Ishikawa (cell line): ENCODE results near the gene ALKBH8.

Experiments
- CEBPB ChIP-seq: IDR thresholded peaks from 2 replicates; pipeline ENCODE4 v1.6.1; 2012
- CREB1 ChIP-seq: IDR thresholded peaks from 2 replicates; pipeline ENCODE4 v1.6.1; 2012; ENCODE audit warnings: low read depth
- EGR1 ChIP-seq: IDR thresholded peaks from 2 replicates; pipeline ENCODE4 v1.6.1; 2012
- EP300 ChIP-seq: IDR thresholded peaks from 2 replicates; pipeline ENCODE4 v1.6.1; 2012; ENCODE audit warnings: borderline replicate concordance
- FOXM1 ChIP-seq: IDR thresholded peaks from 2 replicates; pipeline ENCODE4 v1.6.1; 2012; ENCODE audit warnings: low read depth, borderline replicate concordance
- NFIC ChIP-seq: IDR thresholded peaks from 2 replicates; pipeline ENCODE4 v1.6.1; 2012
- RAD21 ChIP-seq: IDR thresholded peaks from 2 replicates; pipeline ENCODE4 v1.6.1; 2012; ENCODE audit warnings: low read depth
- REST ChIP-seq: IDR thresholded peaks from 2 replicates; pipeline ENCODE4 v1.6.1; 2012; ENCODE audit warnings: low read depth, mild to moderate bottlenecking
- TAF1 ChIP-seq: IDR thresholded peaks from 2 replicates; pipeline ENCODE4 v1.6.1; 2012; ENCODE audit warnings: low read depth, mild to moderate bottlenecking
- TCF12 ChIP-seq: IDR thresholded peaks from 2 replicates; pipeline ENCODE4 v1.6.1; 2012; ENCODE audit warnings: low read depth
- TEAD4 ChIP-seq: IDR thresholded peaks from 2 replicates; pipeline ENCODE4 v1.6.1; 2012
- YY1 ChIP-seq: IDR thresholded peaks from 2 replicates; pipeline ENCODE4 v1.6.1; 2012; ENCODE audit warnings: low read depth
- ZBTB7A ChIP-seq: IDR thresholded peaks from 2 replicates; pipeline ENCODE4 v1.6.1; 2012; ENCODE audit warnings: low read depth
- TF ChIP-seq, protein P1 (sequence below): IDR thresholded peaks from 2 replicates; pipeline ENCODE4 v1.6.1; 2012
- TF ChIP-seq, protein P2 (sequence below): IDR thresholded peaks from 2 replicates; pipeline ENCODE4 v1.6.1; 2012

The ALKBH8 gene

DNA sequence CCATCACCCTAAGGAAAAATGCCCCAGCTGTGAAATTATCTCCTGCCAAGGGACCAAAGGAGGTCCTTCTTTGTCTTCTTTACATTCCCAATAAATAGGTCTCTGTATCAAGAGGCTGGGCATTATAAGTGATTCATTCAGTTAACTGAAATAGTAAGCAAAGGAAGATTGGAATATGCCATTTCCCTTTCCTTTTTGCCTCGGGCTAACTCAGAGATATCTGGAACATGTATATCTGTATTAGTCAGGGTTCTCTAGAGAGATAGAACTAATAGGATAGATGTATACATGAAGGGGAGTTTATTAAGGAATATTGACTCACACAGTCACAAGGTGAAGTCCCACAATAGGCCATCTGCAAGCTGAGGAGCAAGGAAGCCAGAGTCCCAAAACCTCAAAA is 92.6 kb downstream of the ALKBH8 start:
- no peak for TF ChIP-seq FOXM1
- no peak for TF ChIP-seq TAF1
- TF ChIP-seq TCF12 = no peak
- TF ChIP-seq, protein P1, sequence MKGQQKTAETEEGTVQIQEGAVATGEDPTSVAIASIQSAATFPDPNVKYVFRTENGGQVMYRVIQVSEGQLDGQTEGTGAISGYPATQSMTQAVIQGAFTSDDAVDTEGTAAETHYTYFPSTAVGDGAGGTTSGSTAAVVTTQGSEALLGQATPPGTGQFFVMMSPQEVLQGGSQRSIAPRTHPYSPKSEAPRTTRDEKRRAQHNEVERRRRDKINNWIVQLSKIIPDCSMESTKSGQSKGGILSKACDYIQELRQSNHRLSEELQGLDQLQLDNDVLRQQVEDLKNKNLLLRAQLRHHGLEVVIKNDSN = no peak
- no peak for TF ChIP-seq TEAD4
- TF ChIP-seq YY1 = no peak
- no peak for TF ChIP-seq CEBPB
- TF ChIP-seq REST = no peak
- TF ChIP-seq RAD21 = no peak
- no peak for TF ChIP-seq EGR1
- TF ChIP-seq CREB1 = no peak
- no peak for TF ChIP-seq EP300
- TF ChIP-seq ZBTB7A = no peak
- TF ChIP-seq, protein P2, sequence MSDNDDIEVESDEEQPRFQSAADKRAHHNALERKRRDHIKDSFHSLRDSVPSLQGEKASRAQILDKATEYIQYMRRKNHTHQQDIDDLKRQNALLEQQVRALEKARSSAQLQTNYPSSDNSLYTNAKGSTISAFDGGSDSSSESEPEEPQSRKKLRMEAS = no peak

DNA sequence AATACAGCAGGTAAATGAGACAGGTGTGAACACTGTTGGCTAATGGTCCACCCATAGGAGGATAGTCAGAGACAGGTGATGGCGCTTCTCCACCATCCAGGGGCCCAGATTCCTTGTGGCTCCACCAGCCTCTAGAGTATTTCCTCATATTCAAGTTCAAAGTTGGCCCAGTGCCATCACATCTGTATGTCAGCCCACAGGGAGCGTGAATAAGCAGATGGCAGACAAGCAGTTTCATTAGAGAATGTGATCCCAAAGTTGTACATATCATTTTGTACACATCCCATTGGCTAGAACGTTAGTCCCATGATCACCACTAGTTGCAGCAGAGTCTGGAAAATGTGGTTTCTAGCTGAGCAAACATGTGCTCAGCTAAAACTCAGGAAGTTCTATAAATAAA is 96.9 kb downstream of the ALKBH8 start:
- TF ChIP-seq RAD21 (no peak), EP300 (no peak), ZBTB7A (no peak), TAF1 (no peak), YY1 (no peak), NFIC (no peak), TEAD4 (no peak), EGR1 (no peak), FOXM1 (no peak), TCF12 (no peak), REST (no peak), CREB1 (no peak), CEBPB (no peak)
- TF ChIP-seq, protein P2 = no peak
- TF ChIP-seq, protein P1 = no peak

GRCh38 chr11:107467696-107468095 is 97.8 kb downstream of the ALKBH8 start:
- TF ChIP-seq REST (no peak), FOXM1 (no peak), TEAD4 (no peak), EP300 (no peak), TCF12 (no peak), EGR1 (no peak), ZBTB7A (no peak), NFIC (no peak), TAF1 (no peak), YY1 (no peak), CREB1 (no peak), CEBPB (no peak), RAD21 (no peak)
- TF ChIP-seq, protein P2 = no peak
- TF ChIP-seq, protein P1 = no peak

- TF ChIP-seq TEAD4 (no peak), REST (peak; percentile 25; the same call in 1 of the 2 replicates), YY1 (peak; percentile 94), TAF1 (peak; percentile 96)
- TF ChIP-seq, protein P1 = no peak
Measured at GRCh38 chr11:107457558-107458271, 107.8 kb downstream of the ALKBH8 start, which contains the start of gene CWF19L2. TSS of gene CWF19L2 (minus strand) at chr11:107457825. CDS start at chr11:107457816, 9 bp downstream.
